Skeletal muscle cell (primary cell): ENCODE results near the gene NOXA1.

Source experiments
- DNase-seq: peaks from one replicate; pipeline ENCODE4 v3.0.0-alpha.2; 2010; ENCODE audit warnings: low read depth
- H3K4me3 ChIP-seq: 2 replicates; pipeline ENCODE4 v1.5.1; 2011; ENCODE audit warnings: low read depth, mild to moderate bottlenecking, control low read depth, low read length, moderate library complexity

The NOXA1 gene

GRCh38 chr9:137475666-137476065 is 52.5 kb downstream of the NOXA1 start:
- DNase-seq = no peak
- no peak overlapping the region for H3K4me3 ChIP-seq

- no peak overlapping the region for H3K4me3 ChIP-seq
- DNase-seq = no peak
Measured at GRCh38 chr9:137476856-137477255, 53.7 kb downstream of the NOXA1 start.

GRCh38 chr9:137477778-137478612 is 54.8 kb downstream of the NOXA1 start:
- no peak for DNase-seq
- no peak overlapping the region for H3K4me3 ChIP-seq

GRCh38 chr9:137478613-137478961 is 55.4 kb downstream of the NOXA1 start:
- H3K4me3 ChIP-seq = no peak overlapping the region
- DNase-seq = no peak

- H3K4me3 ChIP-seq = no peak overlapping the region
- no peak for DNase-seq
Measured at GRCh38 chr9:137478962-137479861, 56.0 kb downstream of the NOXA1 start.

- no peak overlapping the region for H3K4me3 ChIP-seq
- DNase-seq = no peak
Measured at GRCh38 chr9:137479892-137480685, 56.9 kb downstream of the NOXA1 start.

- DNase-seq = no peak
- no peak overlapping the region for H3K4me3 ChIP-seq
Measured at GRCh38 chr9:137480686-137481683, 57.8 kb downstream of the NOXA1 start.

GRCh38 chr9:137482094-137482781 is 59.0 kb downstream of the NOXA1 start:
- peak; percentile 28 for DNase-seq
- no peak overlapping the region for H3K4me3 ChIP-seq
